Measurements from ENCODE around the gene BTNL3. TPM values are rescaled to one million over a fixed set of nuclear protein-coding genes. Genes with fewer than 3 reads are reported as not detected.

BTNL3 gene
- total RNA-seq, 1 experiment from 2014 or later = not detected

- ChIA-PET CTCF (no interaction called here), POLR2A (ENCODE audit: low non-redundant PET) (no interaction called here)
- intact Hi-C loops (cut with micrococcal nuclease; ENCODE audit: unreplicated experiment) = no loop called here
- H3K4me3 ChIP-seq (ENCODE audit: low read depth, low read length, poor library complexity, severe bottlenecking) = peak overlapping the region; percentile 27
- no peak overlapping the region for H3K27ac ChIP-seq (ENCODE audit: low read depth, low read length, poor library complexity, severe bottlenecking)
- peaks cover 93% of the 10 kb centered on the region for H3K27me3 ChIP-seq (replicated peaks; ENCODE audit: insufficient read depth, low read depth, low read length, poor library complexity)
- H3K4me1 ChIP-seq (ENCODE audit: insufficient read depth, low read length, poor library complexity, severe bottlenecking) = no peaks in the 10 kb centered on the region
- no peaks in the 10 kb centered on the region for H3K36me3 ChIP-seq (ENCODE audit: insufficient read depth, low read length, poor library complexity, severe bottlenecking)
- no peaks in the 10 kb centered on the region for H3K9me3 ChIP-seq (ENCODE audit: low read depth, low read length, poor library complexity, severe bottlenecking)
- DNase-seq (ENCODE audit: low spot score) = no peak
- no peak for TF ChIP-seq CTCF (conservative IDR thresholded peaks at IDR 0.05; ENCODE audit: low read depth, low read length)
- TF ChIP-seq EZH2 (IDR thresholded peaks at IDR 0.05; ENCODE audit: borderline replicate concordance, low read depth, low read length, poor library complexity, severe bottlenecking) = no peak
- no TSS peak for BruUV-seq (replicated peaks)
These were observed 63.4 kb downstream of the BTNL3 start for GRCh38 chr5:181051841-181052671.

- TF ChIP-seq CTCF (conservative IDR thresholded peaks at IDR 0.05; ENCODE audit: low read depth, low read length) (no peak), EZH2 (IDR thresholded peaks at IDR 0.05; ENCODE audit: borderline replicate concordance, low read depth, low read length, poor library complexity, severe bottlenecking) (peak; percentile 73)
- peaks cover 93% of the 10 kb centered on the region for H3K27me3 ChIP-seq (replicated peaks; ENCODE audit: insufficient read depth, low read depth, low read length, poor library complexity)
- DNase-seq (ENCODE audit: low spot score) = peak; percentile 10
- H3K9me3 ChIP-seq (ENCODE audit: low read depth, low read length, poor library complexity, severe bottlenecking) = no peaks in the 10 kb centered on the region
- no TSS peak for BruUV-seq (replicated peaks)
- H3K27ac ChIP-seq (ENCODE audit: low read depth, low read length, poor library complexity, severe bottlenecking) = no peak overlapping the region
- no peaks in the 10 kb centered on the region for H3K36me3 ChIP-seq (ENCODE audit: insufficient read depth, low read length, poor library complexity, severe bottlenecking)
- ChIA-PET CTCF (no interaction called here), POLR2A (ENCODE audit: low non-redundant PET) (no interaction called here)
- H3K4me1 ChIP-seq (ENCODE audit: insufficient read depth, low read length, poor library complexity, severe bottlenecking) = no peaks in the 10 kb centered on the region
- H3K4me3 ChIP-seq (ENCODE audit: low read depth, low read length, poor library complexity, severe bottlenecking) = peak overlapping the region; percentile 34
- intact Hi-C loops (cut with micrococcal nuclease; ENCODE audit: unreplicated experiment) = no loop called here
These were observed 64.2 kb downstream of the BTNL3 start for GRCh38 chr5:181052672-181053487.

- intact Hi-C loops (cut with micrococcal nuclease; ENCODE audit: unreplicated experiment) = no loop called here
- BruUV-seq (replicated peaks) = no TSS peak
- Histone ChIP-seq H3K4me1 (ENCODE audit: insufficient read depth, low read length, poor library complexity, severe bottlenecking) (no peaks in the 10 kb centered on the region), H3K36me3 (ENCODE audit: insufficient read depth, low read length, poor library complexity, severe bottlenecking) (no peaks in the 10 kb centered on the region), H3K9me3 (ENCODE audit: low read depth, low read length, poor library complexity, severe bottlenecking) (no peaks in the 10 kb centered on the region), H3K4me3 (ENCODE audit: low read depth, low read length, poor library complexity, severe bottlenecking) (peak overlapping the region; percentile 34), H3K27me3 (replicated peaks; ENCODE audit: insufficient read depth, low read depth, low read length, poor library complexity) (peaks cover 95% of the 10 kb centered on the region), H3K27ac (ENCODE audit: low read depth, low read length, poor library complexity, severe bottlenecking) (no peak overlapping the region)
- TF ChIP-seq EZH2 (IDR thresholded peaks at IDR 0.05; ENCODE audit: borderline replicate concordance, low read depth, low read length, poor library complexity, severe bottlenecking) (peak; percentile 97), CTCF (conservative IDR thresholded peaks at IDR 0.05; ENCODE audit: low read depth, low read length) (no peak)
- POLR2A ChIA-PET (ENCODE audit: low non-redundant PET) = no interaction called here
- DNase-seq (ENCODE audit: low spot score) = no peak
- CTCF ChIA-PET = no interaction called here
These were observed 65.0 kb downstream of the BTNL3 start for GRCh38 chr5:181053488-181054121.

All from A673 (cell line).